H1 (cell line): ENCODE measurements around the gene KIAA1328. TPM values are rescaled to one million over a fixed set of nuclear protein-coding genes. Genes with fewer than 3 reads are reported as not detected.

Experiments used
- CTCF ChIA-PET: fragments of 300-600 bp; sonication (Branson Sonifier 250); formaldehyde crosslinking; loops from one replicate; lab custom pipeline; 2021; ENCODE audit not compliant: partially characterized antibody; lab: Charles Lee
- POLR2A ChIA-PET: fragments of 300-600 bp; sonication (Branson Sonifier 250); formaldehyde crosslinking; loops from one replicate; lab custom pipeline; 2021; ENCODE audit warnings: inconsistent platforms; ENCODE audit not compliant: partially characterized antibody; lab: Charles Lee
- DNase-seq, 2 experiments: peaks; one replicate each; pipeline versions ENCODE4 v3.0.0 to v3.0.0-alpha.2; 2010 to 2022; ENCODE audit warnings: low spot score in 2 of 2, low read depth in 1 of 2, mixed read lengths in 1 of 2
- FAIRE-seq: peaks from 2 replicates; lab custom pipeline; 2011; peaks lifted over from hg19 to GRCh38; lab: Jason Lieb, UNC
- H2AFZ ChIP-seq: 2 replicates; pipeline ENCODE4 v1.8.1; 2012; ENCODE audit warnings: low read length, inconsistent platforms
- H2AK5ac ChIP-seq: 2 replicates; pipeline ENCODE4 v1.6.1; 2013; ENCODE audit warnings: low read depth, low read length
- H2BK120ac ChIP-seq: replicated peaks from 2 replicates; pipeline ENCODE3; 2013; ENCODE audit warnings: low read depth, low read length, inconsistent platforms
- H2BK12ac ChIP-seq: 2 replicates; pipeline ENCODE4 v1.6.1; 2013; ENCODE audit warnings: low read depth, low read length
- H2BK15ac ChIP-seq: 2 replicates; pipeline ENCODE4 v1.6.1; 2013; ENCODE audit warnings: low read length
- H2BK20ac ChIP-seq: 2 replicates; pipeline ENCODE4 v1.6.1; 2013; ENCODE audit warnings: low read length
- H2BK5ac ChIP-seq: 2 replicates; pipeline ENCODE4 v1.6.1; 2013; ENCODE audit warnings: low read depth, low read length
- H3K14ac ChIP-seq: 2 replicates; pipeline ENCODE4 v1.6.1; 2013; ENCODE audit warnings: inconsistent platforms; ENCODE audit not compliant: insufficient read length
- H3K18ac ChIP-seq: 2 replicates; pipeline ENCODE4 v1.6.1; 2013; ENCODE audit warnings: low read length; ENCODE audit errors: extremely low read depth
- H3K23ac ChIP-seq: 2 replicates; pipeline ENCODE4 v1.6.1; 2013; ENCODE audit warnings: inconsistent platforms; ENCODE audit not compliant: insufficient read length
- H3K23me2 ChIP-seq: 2 replicates; pipeline ENCODE4 v1.6.1; 2013; ENCODE audit warnings: low read depth, low read length
- H3K27ac ChIP-seq: 2 replicates; pipeline ENCODE4 v1.6.1; 2011; ENCODE audit warnings: low read depth, low read length, inconsistent platforms
- H3K27me3 ChIP-seq, 4 experiments: replicated peaks in 1 of 4; 1 replicate in 1 of 4; 2 replicates in 3 of 4; pipeline versions ENCODE4 v1.6.1 to v1.8.1; 2011 to 2013; ENCODE audit warnings: low read length in 3 of 4, mild to moderate bottlenecking in 3 of 4, inconsistent platforms in 2 of 4, mixed read lengths in 2 of 4, moderate library complexity in 1 of 4; ENCODE audit not compliant: control insufficient read depth in 3 of 4, insufficient read depth in 3 of 4; ENCODE audit errors: extremely low read depth in 1 of 4
- H3K36me3 ChIP-seq, 4 experiments: 2 replicates each; pipeline versions ENCODE4 v1.6.1 to v1.8.1; 2011 to 2013; ENCODE audit warnings: mild to moderate bottlenecking in 4 of 4, low read length in 3 of 4, moderate library complexity in 2 of 4, control low read depth in 1 of 4, inconsistent platforms in 1 of 4; ENCODE audit not compliant: insufficient read depth in 4 of 4, control insufficient read depth in 2 of 4
- H3K4ac ChIP-seq: replicated peaks from 2 replicates; pipeline ENCODE3; 2013; ENCODE audit warnings: low read length, low read depth, mixed read lengths, inconsistent platforms; ENCODE audit not compliant: insufficient read length
- H3K4me1 ChIP-seq, 4 experiments: replicated peaks in 1 of 4; 1 replicate in 1 of 4; 2 replicates in 3 of 4; pipeline versions ENCODE4 v1.6.1 to v1.8.1; 2011 to 2013; ENCODE audit warnings: low read length in 3 of 4, inconsistent platforms in 2 of 4, mixed read lengths in 1 of 4; ENCODE audit not compliant: insufficient read depth in 4 of 4, control insufficient read depth in 3 of 4
- H3K4me2 ChIP-seq, 2 experiments: 2 replicates each; pipeline versions ENCODE4 v1.6.1 to v1.8.1; 2011 to 2013; ENCODE audit warnings: low read depth in 2 of 2, low read length in 2 of 2, control low read depth in 1 of 2, inconsistent platforms in 1 of 2, mild to moderate bottlenecking in 1 of 2; ENCODE audit not compliant: insufficient read depth in 1 of 2
- H3K4me3 ChIP-seq, 4 experiments: fragments of 200-600, 300-600 bp in 1 of 4; sonication (generic), shearing (Covaris generic), sonication (Bioruptor Twin) in 1 of 4; 2 replicates each; pipeline versions ENCODE4 v1.5.1 to v1.8.1; 2011 to 2016; ENCODE audit warnings: low read length in 4 of 4, low read depth in 3 of 4, control low read depth in 2 of 4, inconsistent platforms in 2 of 4, mild to moderate bottlenecking in 2 of 4, mixed read lengths in 1 of 4, moderate library complexity in 1 of 4; ENCODE audit not compliant: insufficient read depth in 2 of 4; ENCODE audit errors: extremely low read depth in 1 of 4
- H3K56ac ChIP-seq: replicated peaks from 2 replicates; pipeline ENCODE3; 2013; ENCODE audit warnings: low read depth, mild to moderate bottlenecking, mixed read lengths, low read length, inconsistent platforms; ENCODE audit not compliant: insufficient read length
- H3K79me1 ChIP-seq: 2 replicates; pipeline ENCODE4 v1.6.1; 2013; ENCODE audit warnings: low read depth, low read length, control low read depth
- H3K79me2 ChIP-seq, 2 experiments: 2 replicates each; pipeline versions ENCODE4 v1.6.1 to v1.8.1; 2012 to 2013; ENCODE audit warnings: low read length in 2 of 2, mild to moderate bottlenecking in 2 of 2, inconsistent platforms in 1 of 2; ENCODE audit not compliant: insufficient read depth in 2 of 2, control insufficient read depth in 1 of 2
- H3K9ac ChIP-seq, 4 experiments: replicated peaks in 1 of 4; 1 replicate in 1 of 4; 2 replicates in 3 of 4; pipeline versions ENCODE4 v1.6.1 to v1.8.1; 2011 to 2013; ENCODE audit warnings: low read depth in 3 of 4, low read length in 3 of 4, control low read depth in 2 of 4, mild to moderate bottlenecking in 2 of 4, moderate library complexity in 2 of 4, inconsistent platforms in 1 of 4; ENCODE audit errors: extremely low read depth in 1 of 4
- H3K9me3 ChIP-seq, 2 experiments: 2 replicates each; pipeline versions ENCODE4 v1.6.1 to v1.8.1; 2012 to 2013; ENCODE audit warnings: mild to moderate bottlenecking in 2 of 2, moderate library complexity in 2 of 2, control low read depth in 1 of 2, inconsistent platforms in 1 of 2, low read depth in 1 of 2, low read length in 1 of 2, mixed read lengths in 1 of 2; ENCODE audit not compliant: insufficient read depth in 2 of 2
- H4K20me1 ChIP-seq, 2 experiments: replicated peaks in 1 of 2; 2 replicates each; pipeline versions ENCODE3 to v1.8.1; 2011 to 2013; ENCODE audit warnings: inconsistent platforms in 2 of 2, low read length in 2 of 2, mild to moderate bottlenecking in 1 of 2; ENCODE audit not compliant: insufficient read depth in 2 of 2, control insufficient read depth in 1 of 2
- H4K5ac ChIP-seq: 2 replicates; pipeline ENCODE4 v1.6.1; 2013; ENCODE audit warnings: low read length, low read depth, mixed read lengths, inconsistent platforms; ENCODE audit not compliant: insufficient read length
- H4K8ac ChIP-seq: 2 replicates; pipeline ENCODE4 v1.8.0; 2013; ENCODE audit warnings: mild to moderate bottlenecking, moderate library complexity, low read length, inconsistent platforms; ENCODE audit not compliant: insufficient read depth; ENCODE audit errors: extremely low read depth
- H4K91ac ChIP-seq: replicated peaks from 2 replicates; pipeline ENCODE3; 2013; ENCODE audit warnings: low read length, mixed read lengths, inconsistent platforms; ENCODE audit not compliant: insufficient read length
- CHD1 ChIP-seq: IDR thresholded peaks from 2 replicates; pipeline ENCODE4 v1.6.1; 2012; ENCODE audit warnings: low read depth, low read length, improper control_type of control experiment
- EZH2 ChIP-seq: fragments of 200-600 bp; sonication (generic); IDR thresholded peaks from 2 replicates; pipeline ENCODE4 v1.7.1; 2012; ENCODE audit warnings: low read depth, mild to moderate bottlenecking, moderate library complexity, low read length, inconsistent platforms; ENCODE audit not compliant: severe bottlenecking
- POLR2AphosphoS5 ChIP-seq: IDR thresholded peaks from 2 replicates; pipeline ENCODE4 v1.6.1; 2011; ENCODE audit warnings: low read depth, low read length
- POU5F1 ChIP-seq: IDR thresholded peaks from 2 replicates; pipeline ENCODE4 v1.6.1; 2011; ENCODE audit warnings: low read depth, mild to moderate bottlenecking, low read length, moderate library complexity
- RNF2 ChIP-seq: fragments of 200-900, 300-1000 bp; sonication (generic); IDR thresholded peaks from 2 replicates; pipeline ENCODE4 v1.7.1; 2016; ENCODE audit warnings: borderline replicate concordance, low read depth, mild to moderate bottlenecking, antibody characterized with exemption, low read length; ENCODE audit not compliant: poor library complexity, severe bottlenecking; ENCODE audit errors: missing control alignments
- SAP30 ChIP-seq: fragments of 300-600 bp; sonication (generic); IDR thresholded peaks from 2 replicates; pipeline ENCODE4 v1.7.1; 2012; ENCODE audit warnings: low read length, moderate library complexity, mild to moderate bottlenecking, inconsistent platforms; ENCODE audit not compliant: insufficient read depth, insufficient replicate concordance
- SIRT6 ChIP-seq: IDR thresholded peaks from one replicate; pipeline ENCODE4 v1.7.1; 2012; ENCODE audit warnings: low read length, inconsistent platforms
- SIX5 ChIP-seq: IDR thresholded peaks from 2 replicates; pipeline ENCODE4 v1.6.1; 2011; ENCODE audit warnings: mild to moderate bottlenecking, low read depth, low read length
- SP4 ChIP-seq: IDR thresholded peaks from 2 replicates; pipeline ENCODE4 v1.6.1; 2012; ENCODE audit warnings: low read length, inconsistent platforms
- SUZ12 ChIP-seq: fragments of 200-600 bp; sonication (generic); IDR thresholded peaks from 2 replicates; pipeline ENCODE4 v1.6.1; 2012; ENCODE audit warnings: mild to moderate bottlenecking, inconsistent platforms, low read length, moderate library complexity, mixed read lengths
- TAF1 ChIP-seq: IDR thresholded peaks from 2 replicates; pipeline ENCODE4 v1.6.1; 2011; ENCODE audit warnings: mild to moderate bottlenecking, low read depth, low read length
- TAF7 ChIP-seq: optimal IDR thresholded peaks from 2 replicates; pipeline ENCODE3; 2011; ENCODE audit warnings: low read depth, mild to moderate bottlenecking, inconsistent platforms, low read length, moderate library complexity, borderline replicate concordance
- TCF12 ChIP-seq: IDR thresholded peaks from 2 replicates; pipeline ENCODE4 v1.6.1; 2011; ENCODE audit warnings: low read depth, mild to moderate bottlenecking, low read length
- WGBS, 2 experiments: shearing (Covaris generic) in 1 of 2; methylation state at CpG; one replicate each; pipeline versions ENCODE4 v1.1.6 to v1.1.7; 2013 to 2015; ENCODE audit warnings: low lambda C conversion rate in 2 of 2, mixed read lengths in 2 of 2, inconsistent platforms in 1 of 2, low coverage in 1 of 2, missing lambda C conversion rate in 1 of 2; ENCODE audit not compliant: insufficient replicate concordance in 2 of 2, insufficient coverage in 1 of 2, insufficient read length in 1 of 2; ENCODE audit errors: extremely low coverage in 1 of 2, missing lambda C conversion rate in 1 of 2; 5-methylcytosine and 5-hydroxymethylcytosine counted together
- polyA plus RNA-seq, 7 experiments: library from polyadenylated mRNA; depleted of rRNA in 3 of 7; stranded (reverse) in 5 of 7; unstranded in 2 of 7; fragments of >200 nt in 5 of 7; fragments of 200-250 nt in 2 of 7; gene quantifications; 1 replicate in 5 of 7; 2 replicates in 1 of 7; 4 replicates in 1 of 7; pipeline versions ENCODE4 v1.2.1 to v1.2.3, GENCODE V29; 2011 to 2013; ENCODE audit warnings: missing spikeins in 2 of 7, mixed read lengths in 2 of 7
- total RNA-seq: library from RNA; stranded (reverse); fragmentation: NEBNext Ultra II Directional; extraction: Animal tissue kit (Norgen Biotek cat#: 25700); gene quantifications from 2 replicates; pipeline ENCODE4 v1.2.1, GENCODE V29; 2021

Gene KIAA1328
- total and polyA plus RNA-seq, 2 of the 8 experiments (the other 6 are each of a cell fraction or from before 2014, with no cell fraction given), result 2.6 to 5.7 TPM

GRCh38 chr18:37252342-37252741 is 423.4 kb downstream of the KIAA1328 start:
- Histone ChIP-seq H2AK5ac (no peak overlapping the region), H3K79me2 (no peaks in the 10 kb centered on the region), H3K27ac (no peak overlapping the region), H2BK12ac (0 out of 2 replicates have a peak overlapping the region, but pooled peaks have one; percentile 23), H3K9ac (no peak overlapping the region), H3K79me1 (no peaks in the 10 kb centered on the region; the same call in 1 of the 2 replicates), H3K36me3 (no peaks in the 10 kb centered on the region), H2BK5ac (no peak overlapping the region), H4K91ac (no peak overlapping the region), H4K8ac (no peak overlapping the region), H3K4ac (no peak overlapping the region), H3K23ac (no peak overlapping the region), H4K20me1 (peaks cover 0 to 6% of the 10 kb centered on the region in 2 experiments), H2BK20ac (no peak overlapping the region), H3K27me3 (peaks cover 5 to 31% (median 22%) of the 10 kb centered on the region in 4 experiments), H2BK120ac (no peak overlapping the region), H3K18ac (no peak overlapping the region), H3K4me2 (peak overlapping the region in 1 of 2 experiments; percentile 75; a peak in 1 of 4 replicates), H3K4me1 (peaks cover 0 to 13% (median 7%) of the 10 kb centered on the region in 4 experiments; a peak in 6 of 7 replicates), H3K4me3 (no peak overlapping the region), H3K14ac (no peak overlapping the region), H2BK15ac (peak overlapping the region; percentile 81; the same call in 1 of the 2 replicates), H4K5ac (no peak overlapping the region), H3K23me2 (peaks cover 7% of the 10 kb centered on the region; the same call in 1 of the 2 replicates), H3K9me3 (no peaks in the 10 kb centered on the region), H3K56ac (no peak overlapping the region), H2AFZ (no peak overlapping the region)
- CTCF ChIA-PET, result interaction anchor here (0.9 to 4.5 kb wide), 11 partner anchors 11 to 311 kb away, joined by 3 to 24 read pairs (median 4); no protein-coding TSS in a partner anchor
- TF ChIP-seq POU5F1 (no peak), TCF12 (no peak), SUZ12 (no peak), RNF2 (no peak), TAF1 (no peak), SIRT6 (no peak), SAP30 (no peak), CHD1 (no peak), TAF7 (no peak), POLR2AphosphoS5 (no peak), SIX5 (no peak), EZH2 (no peak), SP4 (no peak)
- POLR2A ChIA-PET, result interaction anchor here (0.9 kb wide), 1 partner anchor 22 kb away, joined by 3 read pairs; no protein-coding TSS in a partner anchor
- DNase-seq (no peak), FAIRE-seq (no peak)
- 89% methylated on average over 3 of the region's 3 CpGs; no CpG with 5 or more reads in 1 of the 2 experiments for WGBS, 2 experiments
